ACC112 (cell line): ENCODE results near the gene RAB29.

Source experiments
- H2AFZ ChIP-seq: fragments of 200-600 bp; sonication (generic); one replicate; pipeline ENCODE4 v1.6.0; 2017; ENCODE audit warnings: antibody characterized with exemption, low read length; ENCODE audit not compliant: unreplicated experiment
- H3K27ac ChIP-seq: fragments of 200-600 bp; sonication (generic); 2 replicates; pipeline ENCODE4 v1.5.1; 2014; ENCODE audit warnings: low read depth, mild to moderate bottlenecking, antibody characterized with exemption, low read length, moderate library complexity
- H3K27me3 ChIP-seq: fragments of 200-600 bp; sonication (generic); 2 replicates; pipeline ENCODE4 v1.6.1; 2014; ENCODE audit warnings: mild to moderate bottlenecking, antibody characterized with exemption, low read length, moderate library complexity, mixed read lengths; ENCODE audit not compliant: insufficient read depth
- H3K36me3 ChIP-seq: fragments of 200-600 bp; sonication (generic); 2 replicates; pipeline ENCODE4 v1.6.1; 2016; ENCODE audit warnings: mild to moderate bottlenecking, antibody characterized with exemption, low read length, moderate library complexity, mixed read lengths; ENCODE audit not compliant: insufficient read depth
- H3K4me1 ChIP-seq: fragments of 200-600 bp; sonication (generic); one replicate; pipeline ENCODE4 v1.6.1; 2016; ENCODE audit warnings: low read length, mixed read lengths; ENCODE audit not compliant: insufficient read depth, unreplicated experiment, control insufficient read depth
- H3K4me3 ChIP-seq: fragments of 200-600 bp; sonication (generic); 2 replicates; pipeline ENCODE4 v1.5.1; 2014; ENCODE audit warnings: mild to moderate bottlenecking, low read depth, low read length
- H3K79me2 ChIP-seq: fragments of 200-600 bp; sonication (generic); one replicate; pipeline ENCODE4 v1.6.0; 2016; ENCODE audit warnings: low read length; ENCODE audit not compliant: control insufficient read depth, unreplicated experiment, insufficient read depth

Gene RAB29

DNA sequence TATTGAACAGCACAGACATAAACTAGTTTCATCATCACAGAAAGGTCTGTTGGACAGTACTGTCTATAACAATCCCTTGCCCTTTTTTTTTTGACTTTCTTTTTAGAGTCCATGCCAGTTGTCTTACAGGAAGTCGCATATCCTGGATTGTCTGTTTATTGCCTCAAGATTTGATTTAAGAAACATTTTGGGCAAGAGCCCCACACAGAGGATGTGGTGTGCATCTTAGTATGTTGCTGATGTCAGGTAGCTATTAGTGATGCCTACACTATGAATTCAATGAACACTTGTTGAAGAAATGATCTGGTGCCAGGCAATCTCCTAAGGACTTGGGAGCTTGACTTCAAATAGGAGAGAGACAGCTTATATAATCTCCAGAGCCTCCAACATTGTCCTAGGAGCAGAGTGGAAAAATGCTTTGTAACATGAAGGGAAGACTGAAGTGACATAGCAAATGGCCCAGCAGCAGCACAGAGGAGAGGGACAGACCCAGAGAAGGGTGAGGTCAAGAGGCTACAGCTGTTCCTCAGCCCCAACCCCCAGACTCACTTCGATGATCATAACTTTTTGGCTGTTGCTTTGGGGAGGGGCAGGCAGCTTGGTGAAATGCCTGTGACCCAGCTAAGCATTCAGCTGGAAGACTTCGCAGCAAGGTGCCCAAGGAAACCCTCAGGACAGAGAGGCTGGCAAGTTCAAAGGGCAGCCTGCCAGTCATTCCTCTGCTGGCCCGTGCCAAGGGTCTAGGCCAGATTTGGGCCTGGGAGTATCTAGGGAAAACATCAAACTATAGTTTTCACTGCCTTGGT is 7.5 kb upstream of the RAB29 start:
- H3K4me3 ChIP-seq, result no peak overlapping the region
- no peak overlapping the region for H2AFZ ChIP-seq
- H3K27ac ChIP-seq, result no peak overlapping the region
- H3K4me1 ChIP-seq, result peaks cover 5% of the 10 kb centered on the region
- H3K36me3 ChIP-seq, result no peaks in the 10 kb centered on the region
- no peaks in the 10 kb centered on the region for H3K79me2 ChIP-seq
- no peaks in the 10 kb centered on the region for H3K27me3 ChIP-seq

- no peaks in the 10 kb centered on the region for H3K79me2 ChIP-seq
- no peak overlapping the region for H3K4me3 ChIP-seq
- no peaks in the 10 kb centered on the region for H3K27me3 ChIP-seq
- no peak overlapping the region for H2AFZ ChIP-seq
- H3K36me3 ChIP-seq, result no peaks in the 10 kb centered on the region
- peaks cover 12% of the 10 kb centered on the region for H3K4me1 ChIP-seq
- H3K27ac ChIP-seq, result no peak overlapping the region
These were observed 5.1 kb upstream of the RAB29 start for GRCh38 chr1:205780335-205780734.

- no peak overlapping the region for H2AFZ ChIP-seq
- H3K27ac ChIP-seq, result no peak overlapping the region
- H3K27me3 ChIP-seq, result no peaks in the 10 kb centered on the region
- H3K4me3 ChIP-seq, result no peak overlapping the region
- H3K36me3 ChIP-seq, result no peaks in the 10 kb centered on the region
- peaks cover 14% of the 10 kb centered on the region for H3K4me1 ChIP-seq
- H3K79me2 ChIP-seq, result peaks cover 6% of the 10 kb centered on the region
These were observed 2.7 kb upstream of the RAB29 start for GRCh38 chr1:205777994-205778393.

- Histone ChIP-seq H3K79me2 (peaks cover 6% of the 10 kb centered on the region), H3K27me3 (no peaks in the 10 kb centered on the region), H3K4me1 (peaks cover 14% of the 10 kb centered on the region), H3K27ac (peak overlapping the region; percentile 78), H3K36me3 (0 out of 2 replicates have a peak, but pooled peaks cover under 1% of the 10 kb centered on the region), H2AFZ (peak overlapping the region; percentile 62), H3K4me3 (peak overlapping the region; percentile 78)
These were observed 405 bp upstream of the RAB29 start for GRCh38 chr1:205775717-205776056.

GRCh38 chr1:205774198-205775014 is 876 bp downstream of the RAB29 start:
- Histone ChIP-seq H3K27me3 (no peaks in the 10 kb centered on the region), H3K4me1 (peaks cover 14% of the 10 kb centered on the region), H3K4me3 (peak overlapping the region; percentile 78), H3K79me2 (peaks cover 6% of the 10 kb centered on the region), H3K36me3 (peaks cover 13% of the 10 kb centered on the region; the same call in 1 of the 2 replicates), H3K27ac (no peak overlapping the region), H2AFZ (peak overlapping the region; percentile 74)

GRCh38 chr1:205772607-205773032 is 2.7 kb downstream of the RAB29 start:
- H3K79me2 ChIP-seq, result peaks cover 6% of the 10 kb centered on the region
- no peak overlapping the region for H2AFZ ChIP-seq
- no peaks in the 10 kb centered on the region for H3K27me3 ChIP-seq
- peaks cover 14% of the 10 kb centered on the region for H3K4me1 ChIP-seq
- peaks cover 17% of the 10 kb centered on the region for H3K36me3 ChIP-seq
- H3K4me3 ChIP-seq, result no peak overlapping the region
- H3K27ac ChIP-seq, result no peak overlapping the region

GRCh38 chr1:205770618-205771017 is 4.7 kb downstream of the RAB29 start:
- peaks cover 6% of the 10 kb centered on the region for H3K4me1 ChIP-seq
- H3K79me2 ChIP-seq, result peaks cover 6% of the 10 kb centered on the region

GRCh38 chr1:205769641-205770365 is 5.5 kb downstream of the RAB29 start:
- Histone ChIP-seq H3K79me2 (peaks cover 6% of the 10 kb centered on the region), H3K4me1 (peaks cover 6% of the 10 kb centered on the region), H2AFZ (no peak overlapping the region), H3K27me3 (no peaks in the 10 kb centered on the region), H3K27ac (no peak overlapping the region), H3K4me3 (no peak overlapping the region), H3K36me3 (peaks cover 17% of the 10 kb centered on the region)

More at GRCh38 chr1:205770618-205771017, 4.7 kb downstream of the RAB29 start:
- H3K36me3 ChIP-seq, result peaks cover 17% of the 10 kb centered on the region
- H3K27ac ChIP-seq, result no peak overlapping the region
- no peak overlapping the region for H3K4me3 ChIP-seq
- no peaks in the 10 kb centered on the region for H3K27me3 ChIP-seq
- no peak overlapping the region for H2AFZ ChIP-seq

DNA sequence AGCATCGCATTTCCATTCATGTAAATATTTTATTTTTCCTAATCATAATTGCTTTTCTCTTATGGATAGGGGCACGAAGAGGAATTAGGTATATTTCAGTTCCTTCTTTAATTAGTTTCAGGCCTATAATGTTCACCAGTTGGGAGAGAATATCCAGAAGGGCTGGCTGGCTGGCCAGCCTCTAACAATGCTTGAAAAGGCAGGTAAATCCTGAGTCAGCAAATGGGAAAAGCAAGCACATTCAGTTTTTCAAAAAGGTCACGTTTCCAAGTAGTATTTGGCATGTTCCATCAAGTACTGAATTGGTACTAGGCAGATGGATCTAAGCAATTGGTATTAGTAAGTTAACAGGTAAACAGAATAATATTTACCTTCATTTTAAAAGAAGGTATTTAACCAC is 8.0 kb downstream of the RAB29 start:
- Histone ChIP-seq H3K36me3 (peaks cover 17% of the 10 kb centered on the region), H3K79me2 (no peaks in the 10 kb centered on the region), H3K27ac (no peak overlapping the region), H2AFZ (no peak overlapping the region), H3K27me3 (no peaks in the 10 kb centered on the region), H3K4me3 (no peak overlapping the region), H3K4me1 (no peaks in the 10 kb centered on the region)

DNA sequence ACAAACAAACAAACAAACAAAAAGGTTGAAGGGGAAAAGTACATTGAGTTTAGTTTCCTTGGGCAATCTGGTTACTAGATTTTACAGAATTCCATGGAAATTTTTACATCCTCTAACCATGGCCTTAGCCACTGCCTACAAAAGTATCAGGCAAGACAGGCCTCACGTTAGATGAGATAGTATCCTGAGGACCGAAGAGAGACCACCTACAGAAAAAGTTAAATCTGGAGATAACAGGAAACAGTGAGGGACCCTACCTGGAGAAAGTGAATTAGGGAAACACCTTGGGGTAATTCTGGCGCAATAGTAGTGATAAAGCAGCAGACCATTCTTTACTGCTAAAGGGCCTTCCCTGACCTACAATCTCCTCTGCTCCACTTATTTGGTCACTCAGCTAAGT is 8.7 kb downstream of the RAB29 start:
- H3K27ac ChIP-seq, result no peak overlapping the region

More for the DNA sequence above, 8.7 kb downstream of the RAB29 start:
- Histone ChIP-seq H3K4me1 (no peaks in the 10 kb centered on the region), H3K36me3 (peaks cover 17% of the 10 kb centered on the region), H2AFZ (no peak overlapping the region), H3K79me2 (no peaks in the 10 kb centered on the region), H3K27me3 (no peaks in the 10 kb centered on the region), H3K4me3 (no peak overlapping the region)
